ENCODE results near the gene GPR78. TPM values are rescaled to one million over a fixed set of nuclear protein-coding genes. Genes with fewer than 3 reads are reported as not detected.

GPR78 gene
- total RNA-seq, 1 donor = 2.2 TPM

DNA sequence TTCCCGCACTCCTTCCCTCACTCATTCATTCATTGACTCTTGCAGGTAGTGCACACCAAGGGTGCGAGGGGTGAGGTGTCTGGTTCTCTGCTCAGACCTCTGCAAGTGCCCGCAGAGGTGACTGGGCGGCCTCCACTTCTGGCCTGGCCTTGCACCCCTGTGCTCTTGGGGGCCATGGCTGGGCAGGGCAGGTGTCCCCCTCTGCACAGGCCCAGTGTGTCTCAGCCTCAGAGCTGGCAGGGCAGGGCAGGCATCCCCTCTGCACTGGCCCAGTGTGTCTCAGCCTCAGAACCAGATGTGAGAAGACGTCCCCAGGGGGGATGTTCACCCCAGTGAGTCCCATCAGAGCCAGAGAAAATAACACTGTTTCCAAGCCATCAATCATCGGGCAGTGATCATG, 29.2 kb downstream of the GPR78 start:
- H3K4me3 ChIP-seq (ENCODE audit: low read depth, low read length) = no peak overlapping the region
- TF ChIP-seq, protein P1, sequence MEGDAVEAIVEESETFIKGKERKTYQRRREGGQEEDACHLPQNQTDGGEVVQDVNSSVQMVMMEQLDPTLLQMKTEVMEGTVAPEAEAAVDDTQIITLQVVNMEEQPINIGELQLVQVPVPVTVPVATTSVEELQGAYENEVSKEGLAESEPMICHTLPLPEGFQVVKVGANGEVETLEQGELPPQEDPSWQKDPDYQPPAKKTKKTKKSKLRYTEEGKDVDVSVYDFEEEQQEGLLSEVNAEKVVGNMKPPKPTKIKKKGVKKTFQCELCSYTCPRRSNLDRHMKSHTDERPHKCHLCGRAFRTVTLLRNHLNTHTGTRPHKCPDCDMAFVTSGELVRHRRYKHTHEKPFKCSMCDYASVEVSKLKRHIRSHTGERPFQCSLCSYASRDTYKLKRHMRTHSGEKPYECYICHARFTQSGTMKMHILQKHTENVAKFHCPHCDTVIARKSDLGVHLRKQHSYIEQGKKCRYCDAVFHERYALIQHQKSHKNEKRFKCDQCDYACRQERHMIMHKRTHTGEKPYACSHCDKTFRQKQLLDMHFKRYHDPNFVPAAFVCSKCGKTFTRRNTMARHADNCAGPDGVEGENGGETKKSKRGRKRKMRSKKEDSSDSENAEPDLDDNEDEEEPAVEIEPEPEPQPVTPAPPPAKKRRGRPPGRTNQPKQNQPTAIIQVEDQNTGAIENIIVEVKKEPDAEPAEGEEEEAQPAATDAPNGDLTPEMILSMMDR (IDR thresholded peaks at IDR 0.05; ENCODE audit: insufficient read depth, low read depth, low read length) = no peak
- DNase-seq (ENCODE audit: low read depth) = no peak

DNA sequence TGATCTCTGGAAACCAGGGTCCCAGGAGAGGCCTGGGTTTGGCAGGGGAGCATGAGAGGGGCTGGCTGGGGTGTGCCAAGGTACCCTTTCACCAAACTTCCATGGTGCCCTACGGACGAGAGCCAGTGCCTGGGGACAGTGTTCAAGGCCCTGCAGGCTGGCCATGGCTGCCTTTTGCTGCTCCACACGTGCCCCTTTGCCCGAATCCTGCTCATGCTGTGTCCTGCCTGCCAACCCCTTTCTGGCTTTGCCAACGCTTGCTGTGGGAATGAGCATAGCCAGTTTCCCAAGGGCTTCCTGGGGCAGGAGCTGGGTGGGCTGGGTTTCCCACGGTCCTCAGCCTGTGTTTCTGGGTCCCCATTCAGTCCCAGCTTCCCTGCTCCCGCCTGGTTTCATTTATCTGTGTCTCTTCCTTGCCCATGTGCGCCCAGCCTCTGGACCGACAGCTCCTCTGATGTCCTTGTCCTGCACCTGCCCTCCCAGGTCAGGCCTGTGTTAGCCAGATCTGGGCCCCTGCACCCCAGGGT, 29.7 kb downstream of the GPR78 start:
- TF ChIP-seq, protein P1 (IDR thresholded peaks at IDR 0.05; ENCODE audit: insufficient read depth, low read depth, low read length) = no peak
- DNase-seq (ENCODE audit: low read depth) = no peak
- no peak overlapping the region for H3K4me3 ChIP-seq (ENCODE audit: low read depth, low read length)

DNA sequence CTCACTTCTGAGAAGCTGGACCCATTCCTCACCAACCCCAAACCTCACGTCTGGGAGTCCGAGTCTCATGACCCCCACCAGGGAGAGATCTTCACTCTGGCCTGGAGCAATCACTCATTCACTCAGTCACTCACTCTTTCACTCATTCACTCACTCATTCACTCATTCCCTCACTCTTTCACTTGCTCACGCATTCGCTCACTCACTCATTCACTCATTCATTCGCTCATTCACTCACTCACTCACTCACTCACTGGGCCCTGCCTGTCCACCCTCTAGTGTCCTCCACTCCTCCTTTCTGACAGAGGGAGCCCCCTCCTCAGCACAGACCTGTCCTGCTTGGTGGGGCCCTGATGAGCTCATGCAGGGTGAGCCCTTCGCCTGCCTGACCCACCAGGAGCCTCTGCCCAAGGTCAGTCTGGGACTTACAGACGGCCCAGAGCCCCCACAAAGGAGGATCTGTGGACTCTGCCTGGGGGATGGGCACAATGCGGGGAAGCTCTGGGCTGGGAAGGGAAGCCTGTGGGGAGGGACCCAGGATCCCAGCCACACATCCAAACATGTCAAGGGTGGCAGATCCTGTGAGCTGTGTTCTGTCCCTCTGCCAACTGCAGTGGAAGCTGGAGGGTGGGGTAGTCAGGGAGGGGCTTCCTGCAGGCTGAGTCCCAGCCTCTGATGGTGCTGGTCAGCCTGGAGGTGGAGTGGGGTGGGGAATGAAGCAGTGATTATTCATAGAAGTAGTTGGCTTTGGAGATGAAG, 30.8 kb downstream of the GPR78 start:
- TF ChIP-seq, protein P1 (IDR thresholded peaks at IDR 0.05; ENCODE audit: insufficient read depth, low read depth, low read length) = no peak
- DNase-seq (ENCODE audit: low read depth) = no peak
- no peak overlapping the region for H3K4me3 ChIP-seq (ENCODE audit: low read depth, low read length)

DNA sequence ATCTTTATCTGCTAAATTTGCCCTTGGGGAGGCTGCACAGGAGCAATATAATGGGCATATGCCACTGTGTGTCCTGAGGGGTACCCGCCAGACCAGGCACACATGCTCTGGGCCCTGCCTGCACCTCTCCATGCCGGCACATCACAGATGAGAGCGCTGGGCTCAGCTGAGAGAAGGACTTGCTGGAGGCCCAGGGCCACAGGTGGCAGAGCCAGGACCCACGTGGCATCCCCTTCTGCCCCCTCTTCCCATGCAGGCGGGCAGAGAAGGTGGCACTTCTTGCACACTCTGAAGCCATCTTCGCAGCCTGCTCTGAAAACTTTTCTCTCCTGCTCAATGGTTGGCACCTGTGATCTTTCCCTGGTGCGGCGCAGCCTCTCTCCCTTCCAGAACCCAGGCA, 32.5 kb downstream of the GPR78 start:
- DNase-seq (ENCODE audit: low read depth) = no peak
- TF ChIP-seq, protein P1 (IDR thresholded peaks at IDR 0.05; ENCODE audit: insufficient read depth, low read depth, low read length) = no peak
- no peak overlapping the region for H3K4me3 ChIP-seq (ENCODE audit: low read depth, low read length)

DNA sequence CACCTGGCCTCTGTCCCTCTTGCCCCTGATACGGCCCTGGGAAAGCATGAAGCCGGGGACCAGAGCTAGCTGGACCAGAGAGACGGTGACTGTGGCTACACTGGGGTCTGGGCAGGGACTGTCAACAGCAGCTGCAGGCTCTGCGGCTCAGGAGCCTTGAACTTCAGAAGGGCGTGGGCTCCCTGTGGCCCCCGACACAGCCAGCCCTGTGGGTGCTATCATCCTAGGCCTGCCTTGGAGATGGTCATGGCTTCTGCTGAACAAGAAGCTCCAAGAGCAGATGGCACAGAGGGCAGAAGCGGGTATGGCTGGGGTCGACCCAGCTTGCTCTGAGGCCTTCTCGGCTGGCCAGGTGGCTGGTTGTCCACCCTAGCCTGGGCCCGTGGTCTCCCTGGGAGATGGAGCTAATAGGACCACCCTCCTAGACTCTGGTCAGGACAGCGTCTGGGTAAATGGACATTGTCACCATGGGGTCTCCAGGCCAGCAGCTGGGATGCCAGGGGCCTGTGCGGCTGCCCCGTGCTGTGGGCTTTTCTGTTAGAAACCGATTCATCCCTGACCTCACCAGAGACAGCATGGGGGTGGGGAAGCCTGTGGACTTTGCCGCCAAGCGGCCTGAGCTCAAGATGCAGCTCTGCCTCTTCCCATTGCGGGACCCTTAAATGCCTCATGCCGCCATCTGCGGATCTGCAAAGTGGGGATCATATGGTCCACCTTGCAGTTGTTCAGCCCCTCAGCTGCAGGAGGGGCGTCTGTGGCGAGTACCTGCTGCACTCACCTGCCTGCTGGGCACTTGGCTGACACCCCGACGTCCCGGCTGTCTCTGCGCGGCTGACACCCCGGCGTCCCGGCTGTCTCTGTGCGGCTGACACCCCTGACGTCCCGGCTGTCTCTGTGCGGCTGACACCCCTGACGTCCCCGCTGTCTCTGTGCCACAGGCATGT, 33.5 kb downstream of the GPR78 start:
- H3K4me3 ChIP-seq (ENCODE audit: low read depth, low read length) = no peak overlapping the region
- no peak for DNase-seq (ENCODE audit: low read depth)
- TF ChIP-seq, protein P1 (IDR thresholded peaks at IDR 0.05; ENCODE audit: insufficient read depth, low read depth, low read length) = no peak

DNA sequence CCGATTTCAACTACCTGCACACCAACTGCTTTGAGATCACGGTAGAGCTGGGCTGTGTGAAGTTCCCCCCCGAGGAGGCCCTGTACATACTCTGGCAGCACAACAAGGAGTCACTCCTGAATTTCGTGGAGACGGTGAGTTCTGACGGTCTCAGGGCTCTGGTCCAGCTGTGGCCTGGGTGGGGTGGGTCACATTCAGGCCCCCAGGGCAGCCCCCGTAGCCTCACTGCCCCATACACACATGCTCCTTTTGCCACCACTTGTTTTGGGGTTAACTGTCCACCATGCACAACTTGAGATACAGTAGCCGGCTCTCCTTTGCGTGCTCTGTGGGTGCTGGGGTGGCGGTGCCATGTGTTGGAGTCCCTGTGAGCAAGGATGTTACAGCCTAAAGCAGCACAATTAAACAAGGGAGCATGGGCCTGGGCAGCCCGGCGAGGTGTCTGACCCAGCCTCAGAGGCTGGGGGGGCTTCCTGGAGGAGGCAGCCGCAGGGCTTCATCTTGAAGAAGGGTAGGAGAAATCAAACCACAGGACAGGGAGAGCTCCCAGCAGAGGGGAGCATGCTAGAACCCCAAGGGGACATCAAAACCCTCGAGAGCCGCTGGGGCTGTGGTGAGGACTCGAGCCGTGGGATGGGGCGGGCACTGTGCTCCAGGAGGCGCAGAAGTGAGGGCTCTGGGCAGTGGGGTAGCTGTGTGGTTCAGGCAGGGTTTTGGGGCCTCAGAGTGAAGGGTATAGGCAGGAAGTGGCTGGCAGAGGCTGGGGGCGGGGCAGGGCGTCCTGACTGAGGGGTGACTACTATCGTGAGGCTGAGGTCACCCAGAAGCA, 34.4 kb downstream of the GPR78 start:
- H3K4me3 ChIP-seq (ENCODE audit: low read depth, low read length) = no peak overlapping the region
- TF ChIP-seq, protein P1 (IDR thresholded peaks at IDR 0.05; ENCODE audit: insufficient read depth, low read depth, low read length) = no peak
- DNase-seq (ENCODE audit: low read depth) = no peak

All from fibroblast of villous mesenchyme (primary cell).